ES-I3 (cell line): ENCODE measurements around the gene CBX6.

Experiments used
- H3K36me3 ChIP-seq: 2 replicates; pipeline ENCODE4 v1.6.1; 2013; ENCODE audit warnings: mild to moderate bottlenecking, low read length, control low read depth, moderate library complexity; ENCODE audit not compliant: insufficient read depth
- H3K4me1 ChIP-seq: 2 replicates; pipeline ENCODE4 v1.6.1; 2013; ENCODE audit warnings: mild to moderate bottlenecking, control low read depth, low read length; ENCODE audit not compliant: insufficient read depth
- H3K9ac ChIP-seq: 2 replicates; pipeline ENCODE4 v1.6.1; 2013; ENCODE audit warnings: low read depth, mild to moderate bottlenecking, low read length, moderate library complexity
- H3K9me3 ChIP-seq: 2 replicates; pipeline ENCODE4 v1.6.1; 2013; ENCODE audit warnings: mild to moderate bottlenecking, low read length, moderate library complexity; ENCODE audit not compliant: control insufficient read depth, insufficient read depth

CBX6 gene

GRCh38 chr22:38819387-38819940 is 52.6 kb downstream of the CBX6 start:
- Histone ChIP-seq H3K9me3 (no peaks in the 10 kb centered on the region), H3K36me3 (no peaks in the 10 kb centered on the region), H3K4me1 (no peaks in the 10 kb centered on the region), H3K9ac (no peak overlapping the region)

- no peaks in the 10 kb centered on the region for H3K9me3 ChIP-seq
- no peaks in the 10 kb centered on the region for H3K4me1 ChIP-seq
- H3K36me3 ChIP-seq: no peaks in the 10 kb centered on the region
- H3K9ac ChIP-seq: no peak overlapping the region
These were observed 54.8 kb downstream of the CBX6 start for GRCh38 chr22:38817196-38817595.

GRCh38 chr22:38815842-38816241 is 56.2 kb downstream of the CBX6 start:
- no peaks in the 10 kb centered on the region for H3K36me3 ChIP-seq
- H3K9ac ChIP-seq: no peak overlapping the region
- H3K9me3 ChIP-seq: no peaks in the 10 kb centered on the region
- no peaks in the 10 kb centered on the region for H3K4me1 ChIP-seq
